ENCODE results near the gene CDH23.
"Not testable (repeated sequence)": the region's sequence is repeated elsewhere in the genome, so short reads cannot be mapped to it uniquely, and the experiment has no call there.

The CDH23 gene

GRCh38 chr10:71849461-71849908 lies 452.8 kb downstream of the CDH23 start:
- DNase-seq (ENCODE audit: extremely low spot score), result no peak
- ChIA-PET POLR2A (interaction anchor here (2.1 kb wide), 1 partner anchor 11 kb away, joined by 62 read pairs; no protein-coding TSS in a partner anchor), CTCF (interaction anchor here (1.1 kb wide), 1 partner anchor 16 kb away, joined by 4 read pairs; no protein-coding TSS in a partner anchor)
- TF ChIP-seq TARDBP (IDR thresholded peaks at IDR 0.05) (no peak), CTBP1 (IDR thresholded peaks at IDR 0.05; ENCODE audit: borderline replicate concordance) (no peak), FOXM1 (IDR thresholded peaks at IDR 0.05; ENCODE audit: borderline replicate concordance) (no peak), ARNT (IDR thresholded peaks at IDR 0.05) (no peak), ZNF384 (IDR thresholded peaks at IDR 0.05) (no peak), HDGF (IDR thresholded peaks at IDR 0.05; ENCODE audit: borderline replicate concordance) (no peak), L3MBTL2 (conservative IDR thresholded peaks at IDR 0.05) (no peak), ELF4 (IDR thresholded peaks at IDR 0.05) (no peak), FOXK2 (IDR thresholded peaks at IDR 0.05) (no peak), NFRKB (IDR thresholded peaks at IDR 0.05) (no peak), BHLHE40 (IDR thresholded peaks at IDR 0.05; ENCODE audit: borderline replicate concordance) (no peak), FOXA1 (IDR thresholded peaks at IDR 0.05) (no peak), LEF1 (IDR thresholded peaks at IDR 0.05; ENCODE audit: borderline replicate concordance) (no peak), SUZ12 (IDR thresholded peaks at IDR 0.05) (no peak), SP1 (IDR thresholded peaks at IDR 0.05) (no peak)
- TF ChIP-seq, protein P1, sequence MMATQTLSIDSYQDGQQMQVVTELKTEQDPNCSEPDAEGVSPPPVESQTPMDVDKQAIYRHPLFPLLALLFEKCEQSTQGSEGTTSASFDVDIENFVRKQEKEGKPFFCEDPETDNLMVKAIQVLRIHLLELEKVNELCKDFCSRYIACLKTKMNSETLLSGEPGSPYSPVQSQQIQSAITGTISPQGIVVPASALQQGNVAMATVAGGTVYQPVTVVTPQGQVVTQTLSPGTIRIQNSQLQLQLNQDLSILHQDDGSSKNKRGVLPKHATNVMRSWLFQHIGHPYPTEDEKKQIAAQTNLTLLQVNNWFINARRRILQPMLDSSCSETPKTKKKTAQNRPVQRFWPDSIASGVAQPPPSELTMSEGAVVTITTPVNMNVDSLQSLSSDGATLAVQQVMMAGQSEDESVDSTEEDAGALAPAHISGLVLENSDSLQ (IDR thresholded peaks at IDR 0.05), result no peak

DNA sequence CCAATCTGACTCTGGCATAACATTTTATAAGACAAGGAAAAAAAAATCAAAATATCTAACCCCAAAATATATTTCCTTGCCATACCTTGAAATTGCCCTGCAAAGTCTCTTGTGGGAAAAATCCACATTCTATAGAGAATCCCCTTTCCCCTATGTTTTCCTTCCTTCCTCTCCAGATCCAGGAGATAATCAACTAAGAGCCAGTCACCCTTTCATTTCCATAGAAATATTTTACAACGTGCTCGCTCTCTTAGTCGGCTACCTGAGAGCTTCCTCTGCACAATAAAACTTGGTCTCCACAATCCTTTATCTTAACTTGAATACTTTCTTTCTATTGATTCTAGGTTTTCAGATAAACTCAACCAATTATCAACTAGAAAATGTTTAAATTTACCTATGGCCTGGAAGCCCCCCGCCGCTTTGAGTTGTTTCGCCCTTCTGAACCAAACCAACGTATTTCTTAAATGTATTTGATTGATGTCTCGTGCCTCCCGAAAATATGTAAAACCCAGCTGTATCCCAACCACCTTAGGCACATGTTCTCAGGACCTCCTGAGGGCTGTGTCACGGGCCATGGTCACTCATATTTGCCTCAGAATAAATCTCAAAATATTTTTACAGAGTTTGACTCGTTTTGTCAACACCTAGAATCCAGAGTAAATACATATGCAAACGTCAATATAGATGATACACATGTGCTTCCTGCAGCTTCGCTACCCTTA lies 453.5 kb downstream of the CDH23 start:
- TF ChIP-seq, protein P1 (IDR thresholded peaks at IDR 0.05), result peak; percentile 31; the same call in 1 of the 2 replicates
- no peak for TF ChIP-seq ZNF384 (IDR thresholded peaks at IDR 0.05)
- ChIA-PET POLR2A (interaction anchor here (0.5 to 2.5 kb wide), 9 partner anchors 10 to 938 kb away, joined by 3 to 62 read pairs (median 4); no protein-coding TSS in a partner anchor), CTCF (interaction anchor here (1.3 kb wide), 1 partner anchor 13 kb away, joined by 3 read pairs; no protein-coding TSS in a partner anchor)
- DNase-seq (ENCODE audit: extremely low spot score), result no peak

DNA sequence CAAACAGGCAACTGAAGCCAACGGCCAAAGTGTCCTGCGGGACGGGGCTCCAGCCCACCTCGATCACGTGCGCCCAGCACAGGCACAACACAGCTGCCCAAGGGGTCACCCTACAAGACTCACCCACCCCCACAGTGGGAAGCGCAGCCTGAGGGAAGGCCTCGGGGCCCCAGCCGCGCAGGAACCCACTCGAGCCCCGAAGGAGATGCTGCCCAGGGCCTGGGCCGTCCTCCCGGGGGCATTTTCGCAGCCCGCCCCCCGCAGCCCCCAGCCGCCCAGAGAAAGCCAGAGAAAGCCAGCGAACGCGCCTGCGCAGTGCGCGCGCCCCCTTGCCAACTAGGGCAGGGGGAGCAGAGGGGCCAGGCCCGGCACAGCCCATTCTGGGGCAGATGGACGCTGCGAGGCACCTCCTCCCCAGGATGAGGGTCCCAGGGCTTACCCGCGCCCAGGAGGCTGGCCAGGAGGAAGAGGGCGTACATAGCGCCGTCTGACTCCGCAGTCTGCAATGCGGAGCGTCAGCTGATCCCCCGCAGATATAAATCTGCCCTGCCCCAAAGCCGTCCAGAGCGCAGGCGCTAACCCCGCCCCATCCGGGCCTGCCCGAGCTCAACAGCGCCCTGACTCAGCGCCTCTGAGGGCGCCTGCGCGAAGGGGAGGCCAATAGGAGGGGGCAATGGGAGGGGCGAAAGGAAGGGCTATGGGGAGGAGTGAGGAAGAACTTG lies 454.2 kb downstream of the CDH23 start, which contains the start of gene PSAP:
Gene PSAP, minus strand, starts transcription at position 509 of the 722 bp plus-strand sequence. Its CDS starts 30 bp downstream, at position 479.
- DNase-seq (ENCODE audit: extremely low spot score), result peak; percentile 100
- TF ChIP-seq CTBP1 (IDR thresholded peaks at IDR 0.05; ENCODE audit: borderline replicate concordance), result no peak
- peak; percentile 86; the same call in 1 of the 2 replicates for TF ChIP-seq FOXM1 (IDR thresholded peaks at IDR 0.05; ENCODE audit: borderline replicate concordance)
- TF ChIP-seq ELF4 (IDR thresholded peaks at IDR 0.05), result peak; percentile 39; the same call in 1 of the 2 replicates
- TF ChIP-seq, protein P1 (IDR thresholded peaks at IDR 0.05), result peak; percentile 91
- no peak for TF ChIP-seq SUZ12 (IDR thresholded peaks at IDR 0.05)
- CTCF ChIA-PET, result interaction anchor here (0.6 to 1.3 kb wide), 2 partner anchors 14 to 347 kb away, joined by 3 to 9 read pairs; no protein-coding TSS in a partner anchor
- POLR2A ChIA-PET, result interaction anchor here (0.5 to 2.5 kb wide), 20 partner anchors 9 to 423 kb away, joined by 3 to 62 read pairs (median 4); partner anchors contain the start of gene DDIT4

GRCh38 chr10:71851465-71852095 lies 454.9 kb downstream of the CDH23 start:
- ChIA-PET CTCF (interaction anchor here (0.6 to 1.3 kb wide), 2 partner anchors 14 to 346 kb away, joined by 3 to 9 read pairs; no protein-coding TSS in a partner anchor), POLR2A (interaction anchor here (0.9 to 2.5 kb wide), 14 partner anchors 9 to 242 kb away, joined by 3 to 62 read pairs (median 4); no protein-coding TSS in a partner anchor)
- DNase-seq (ENCODE audit: extremely low spot score), result not testable (repeated sequence)

DNA sequence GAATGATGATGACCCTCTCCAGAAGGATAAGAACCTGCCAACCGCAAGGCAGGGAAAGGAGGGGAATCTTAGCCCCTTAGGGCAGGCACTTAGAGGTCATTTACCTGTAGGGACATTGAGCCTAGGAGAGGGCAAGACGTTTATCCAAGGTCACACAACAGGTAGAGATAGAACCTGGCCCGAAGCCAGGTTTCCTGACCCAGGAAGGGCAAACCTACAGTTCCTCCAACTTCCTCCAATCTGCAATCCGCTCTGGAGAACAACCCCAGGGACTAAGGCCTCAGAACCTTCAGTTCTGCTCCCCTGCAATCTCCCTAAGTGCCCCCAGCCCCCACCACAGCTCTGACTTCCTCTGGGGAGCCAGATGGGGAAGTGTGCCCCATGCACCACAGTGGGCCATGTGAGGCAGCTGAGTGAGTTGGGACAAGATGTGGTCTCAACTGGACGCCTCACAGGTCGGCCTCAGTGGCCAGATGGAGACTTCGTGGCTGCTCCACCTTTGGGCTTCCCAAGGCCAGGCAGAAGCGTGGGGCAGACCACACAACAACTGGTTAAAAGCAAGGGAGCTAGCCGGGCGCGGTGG lies 455.7 kb downstream of the CDH23 start:
- POLR2A ChIA-PET, result interaction anchor here (1.6 to 2.5 kb wide), 2 partner anchors 8 to 39 kb away, joined by 11 to 37 read pairs; no protein-coding TSS in a partner anchor
- TF ChIP-seq TARDBP (IDR thresholded peaks at IDR 0.05) (no peak), NFRKB (IDR thresholded peaks at IDR 0.05) (no peak), HDGF (IDR thresholded peaks at IDR 0.05; ENCODE audit: borderline replicate concordance) (no peak)

GRCh38 chr10:71854031-71854430 lies 457.3 kb downstream of the CDH23 start:
- POLR2A ChIA-PET, result no interaction called here
- no peak for DNase-seq (ENCODE audit: extremely low spot score)
- TF ChIP-seq FOXA1 (IDR thresholded peaks at IDR 0.05), result no peak
- no peak for TF ChIP-seq FOXK2 (IDR thresholded peaks at IDR 0.05)
- TF ChIP-seq ELF4 (IDR thresholded peaks at IDR 0.05), result no peak
- CTCF ChIA-PET, result no interaction called here

More for the DNA sequence above, 455.7 kb downstream of the CDH23 start:
- CTCF ChIA-PET, result no interaction called here
- DNase-seq (ENCODE audit: extremely low spot score), result no peak

Measured in HEK293T (cell line).